Measurements from ENCODE around the gene FAM184A.

GRCh38 chr6:119012521-119012920, 65.9 kb downstream of the FAM184A start:
- TF ChIP-seq CTCF (conservative IDR thresholded peaks at IDR 0.05; ENCODE audit: low read length) = no peak
- no peak for TF ChIP-seq EZH2phosphoT487 (IDR thresholded peaks at IDR 0.05; ENCODE audit: borderline replicate concordance, low read depth, low read length)

Data from OCI-LY7 (cell line).